Activated CD4-positive, alpha-beta T cell treated with anti-CD3 and anti-CD28 coated beads for 48 hours (primary cell): ENCODE results near the gene CAV2.

Experiments
- DNase-seq: peaks from one replicate; pipeline ENCODE4 v3.0.0-alpha.2; 2020

CAV2 gene

GRCh38 chr7:116549370-116549769 is 49.8 kb downstream of the CAV2 start:
- no peak for DNase-seq

- DNase-seq, result no peak
These were observed 52.2 kb downstream of the CAV2 start for GRCh38 chr7:116551692-116552091.

- DNase-seq, result no peak
These were observed 53.1 kb downstream of the CAV2 start for GRCh38 chr7:116552602-116553001.

- DNase-seq, result no peak
These were observed 53.8 kb downstream of the CAV2 start for GRCh38 chr7:116553168-116553964.

GRCh38 chr7:116554436-116554835 is 54.9 kb downstream of the CAV2 start:
- no peak for DNase-seq

- DNase-seq, result no peak
These were observed 55.4 kb downstream of the CAV2 start for GRCh38 chr7:116554911-116555310.

GRCh38 chr7:116557066-116557585 is 57.6 kb downstream of the CAV2 start:
- no peak for DNase-seq

- DNase-seq, result no peak
These were observed 58.4 kb downstream of the CAV2 start for GRCh38 chr7:116557901-116558300.
